ENCODE results near the gene DNAH14. TPM values are rescaled to one million over a fixed set of nuclear protein-coding genes. Genes with fewer than 3 reads are reported as not detected.
"Not testable (repeated sequence)": the region's sequence is repeated elsewhere in the genome, so short reads cannot be mapped to it uniquely, and the experiment has no call there.

Gene DNAH14
- total RNA-seq, 4 donors from 2014 or later, result 9.5 to 32.4 (median 14.8) TPM

- H3K27ac ChIP-seq, result no peak overlapping the region
- no peaks in the 10 kb centered on the region for H3K4me1 ChIP-seq
- no peak overlapping the region for H3K4me3 ChIP-seq
- no peaks in the 10 kb centered on the region for H3K9me3 ChIP-seq
- TF ChIP-seq POLR2A (IDR thresholded peaks at IDR 0.05) (no peak), EP300 (IDR thresholded peaks at IDR 0.05) (no peak), POLR2AphosphoS5 (IDR thresholded peaks at IDR 0.05) (no peak), CTCF (IDR thresholded peaks at IDR 0.05) (no peak)
- ATAC-seq, result no peak
- H3K36me3 ChIP-seq, result no peaks in the 10 kb centered on the region
- WGBS, 2 donors (ENCODE audit: low coverage in 1 of 2), result 68 to 95% methylated on average over 5 to 16 of the region's 21 CpGs
- no peaks in the 10 kb centered on the region for H3K27me3 ChIP-seq
These were observed 443.7 kb downstream of the DNAH14 start for GRCh38 chr1:225373155-225373554.

- Histone ChIP-seq H3K36me3 (no peaks in the 10 kb centered on the region), H3K27ac (no peak overlapping the region), H3K4me1 (no peaks in the 10 kb centered on the region), H3K4me3 (no peak overlapping the region), H3K27me3 (no peaks in the 10 kb centered on the region), H3K9me3 (no peaks in the 10 kb centered on the region)
- no peak for ATAC-seq
- no peak for TF ChIP-seq CTCF (IDR thresholded peaks at IDR 0.05)
- no peak for TF ChIP-seq POLR2A (IDR thresholded peaks at IDR 0.05)
- TF ChIP-seq POLR2AphosphoS5 (IDR thresholded peaks at IDR 0.05), result no peak
- TF ChIP-seq EP300 (IDR thresholded peaks at IDR 0.05), result no peak
- 58 to 76% methylated on average over 4 of the region's 4 CpGs for WGBS, 2 donors (ENCODE audit: low coverage in 1 of 2)
These were observed 445.5 kb downstream of the DNAH14 start for GRCh38 chr1:225374996-225375395.

DNA sequence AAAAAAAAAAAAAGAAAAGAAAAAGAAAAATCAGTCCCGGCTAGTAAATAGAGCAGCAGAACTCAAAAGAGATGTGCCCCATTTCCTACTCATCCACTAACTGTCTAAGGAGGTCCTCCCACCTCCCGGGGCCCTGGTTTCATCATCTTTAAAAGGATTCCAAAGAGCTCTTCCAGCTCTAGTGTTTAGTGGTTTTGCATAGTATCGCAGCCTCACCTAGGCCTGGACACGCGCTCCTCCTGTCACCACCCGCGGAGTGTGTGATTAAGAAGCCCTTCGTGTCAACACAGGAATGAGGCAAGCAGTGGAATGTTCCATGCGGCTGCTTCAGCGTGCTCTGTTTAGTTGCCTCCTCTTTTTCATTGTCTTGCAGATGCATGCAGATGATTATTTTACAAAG is 449.4 kb downstream of the DNAH14 start:
- Histone ChIP-seq H3K4me1 (no peaks in the 10 kb centered on the region), H3K9me3 (no peaks in the 10 kb centered on the region), H3K27ac (no peak overlapping the region), H3K27me3 (no peaks in the 10 kb centered on the region), H3K4me3 (no peak overlapping the region), H3K36me3 (no peaks in the 10 kb centered on the region)
- WGBS, 2 donors (ENCODE audit: low coverage in 1 of 2), result 26 to 32% methylated on average over 9 to 10 of the region's 10 CpGs
- no peak for ATAC-seq
- TF ChIP-seq EP300 (IDR thresholded peaks at IDR 0.05), result no peak
- TF ChIP-seq POLR2AphosphoS5 (IDR thresholded peaks at IDR 0.05), result no peak
- TF ChIP-seq CTCF (IDR thresholded peaks at IDR 0.05), result no peak
- no peak for TF ChIP-seq POLR2A (IDR thresholded peaks at IDR 0.05)

- Histone ChIP-seq H3K27me3 (no peaks in the 10 kb centered on the region), H3K4me1 (no peaks in the 10 kb centered on the region), H3K36me3 (no peaks in the 10 kb centered on the region), H3K4me3 (no peak overlapping the region), H3K9me3 (no peaks in the 10 kb centered on the region), H3K27ac (no peak overlapping the region)
- TF ChIP-seq POLR2A (IDR thresholded peaks at IDR 0.05), result no peak
- TF ChIP-seq POLR2AphosphoS5 (IDR thresholded peaks at IDR 0.05), result no peak
- no peak for TF ChIP-seq EP300 (IDR thresholded peaks at IDR 0.05)
- TF ChIP-seq CTCF (IDR thresholded peaks at IDR 0.05), result no peak
- 92 to 100% methylated on average over 1 of the region's 1 CpG for WGBS, 2 donors (ENCODE audit: low coverage in 1 of 2)
- no peak for ATAC-seq
These were observed 451.2 kb downstream of the DNAH14 start for GRCh38 chr1:225380691-225381090.

DNA sequence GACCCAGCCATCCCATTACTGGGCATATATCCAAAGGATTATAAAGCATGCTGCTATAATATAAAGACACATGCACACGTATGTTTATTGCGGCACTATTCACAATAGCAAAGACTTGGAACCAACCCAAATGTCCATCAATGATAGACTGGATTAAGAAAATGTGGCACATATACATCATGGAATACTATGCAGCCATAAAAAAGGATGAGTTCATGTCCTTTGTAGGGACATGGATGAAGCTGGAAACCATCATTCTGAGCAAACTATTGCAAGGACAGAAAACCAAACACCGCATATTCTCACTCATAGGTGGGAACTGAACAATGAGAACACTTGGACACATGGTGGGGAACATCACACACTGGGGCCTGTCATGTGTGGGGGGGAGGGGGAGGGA is 457.4 kb downstream of the DNAH14 start:
- not testable (repeated sequence) for H3K27ac ChIP-seq, H3K4me3 ChIP-seq, H3K4me1 ChIP-seq, H3K36me3 ChIP-seq, ATAC-seq, H3K27me3 ChIP-seq, H3K9me3 ChIP-seq
- WGBS, 2 donors (ENCODE audit: low coverage in 1 of 2), result 89% methylated on average over 2 of the region's 3 CpGs; no CpG with 5 or more reads in 1 of the 2 donors
